ENCODE measurements around the gene MTCL1.

Gene MTCL1

GRCh38 chr18:8705961-8706790, 820 bp downstream of the MTCL1 start:
- H3K9me3 ChIP-seq (ENCODE audit: control insufficient read depth, low read length) = no peaks in the 10 kb centered on the region
- peak; percentile 63 for DNase-seq (ENCODE audit: low read depth)
- H3K4me1 ChIP-seq (ENCODE audit: control insufficient read depth, insufficient read depth, low read length) = peaks cover 32% of the 10 kb centered on the region
- H3K4me3 ChIP-seq (ENCODE audit: low read length) = peak overlapping the region; percentile 89
- H3K9ac ChIP-seq (ENCODE audit: low read length) = peak overlapping the region; percentile 79
- H3K27me3 ChIP-seq (replicated peaks; ENCODE audit: control insufficient read depth, insufficient read depth, low read length) = no peaks in the 10 kb centered on the region
- no peaks in the 10 kb centered on the region for H3K36me3 ChIP-seq (ENCODE audit: control insufficient read depth, insufficient read depth, low read length, severe bottlenecking)

- no peaks in the 10 kb centered on the region for H3K36me3 ChIP-seq (ENCODE audit: control insufficient read depth, insufficient read depth, low read length, severe bottlenecking)
- peaks cover 24% of the 10 kb centered on the region for H3K4me1 ChIP-seq (ENCODE audit: control insufficient read depth, insufficient read depth, low read length)
- peak; percentile 85 for DNase-seq (ENCODE audit: low read depth)
- no peaks in the 10 kb centered on the region for H3K27me3 ChIP-seq (replicated peaks; ENCODE audit: control insufficient read depth, insufficient read depth, low read length)
- H3K9ac ChIP-seq (ENCODE audit: low read length) = peak overlapping the region; percentile 79
- no peaks in the 10 kb centered on the region for H3K9me3 ChIP-seq (ENCODE audit: control insufficient read depth, low read length)
- H3K4me3 ChIP-seq (ENCODE audit: low read length) = peak overlapping the region; percentile 89
Measured at GRCh38 chr18:8706791-8707555, 1.6 kb downstream of the MTCL1 start.

GRCh38 chr18:8707556-8708300, 2.4 kb downstream of the MTCL1 start:
- Histone ChIP-seq H3K4me3 (ENCODE audit: low read length) (peak overlapping the region; percentile 89), H3K9ac (ENCODE audit: low read length) (peak overlapping the region; percentile 79), H3K9me3 (ENCODE audit: control insufficient read depth, low read length) (no peaks in the 10 kb centered on the region), H3K27me3 (replicated peaks; ENCODE audit: control insufficient read depth, insufficient read depth, low read length) (no peaks in the 10 kb centered on the region), H3K4me1 (ENCODE audit: control insufficient read depth, insufficient read depth, low read length) (peaks cover 23% of the 10 kb centered on the region), H3K36me3 (ENCODE audit: control insufficient read depth, insufficient read depth, low read length, severe bottlenecking) (no peaks in the 10 kb centered on the region)
- DNase-seq (ENCODE audit: low read depth) = peak; percentile 70

GRCh38 chr18:8708670-8709069, 3.3 kb downstream of the MTCL1 start:
- H3K4me3 ChIP-seq (ENCODE audit: low read length) = no peak overlapping the region
- H3K4me1 ChIP-seq (ENCODE audit: control insufficient read depth, insufficient read depth, low read length) = peaks cover 16% of the 10 kb centered on the region
- H3K9me3 ChIP-seq (ENCODE audit: control insufficient read depth, low read length) = no peaks in the 10 kb centered on the region
- H3K9ac ChIP-seq (ENCODE audit: low read length) = no peak overlapping the region
- DNase-seq (ENCODE audit: low read depth) = no peak
- no peaks in the 10 kb centered on the region for H3K36me3 ChIP-seq (ENCODE audit: control insufficient read depth, insufficient read depth, low read length, severe bottlenecking)
- H3K27me3 ChIP-seq (replicated peaks; ENCODE audit: control insufficient read depth, insufficient read depth, low read length) = no peaks in the 10 kb centered on the region

- H3K4me3 ChIP-seq (ENCODE audit: low read length) = no peak overlapping the region
- no peaks in the 10 kb centered on the region for H3K9me3 ChIP-seq (ENCODE audit: control insufficient read depth, low read length)
- H3K4me1 ChIP-seq (ENCODE audit: control insufficient read depth, insufficient read depth, low read length) = peaks cover 9% of the 10 kb centered on the region
- no peaks in the 10 kb centered on the region for H3K27me3 ChIP-seq (replicated peaks; ENCODE audit: control insufficient read depth, insufficient read depth, low read length)
- peak; percentile 28 for DNase-seq (ENCODE audit: low read depth)
- no peaks in the 10 kb centered on the region for H3K36me3 ChIP-seq (ENCODE audit: control insufficient read depth, insufficient read depth, low read length, severe bottlenecking)
- no peak overlapping the region for H3K9ac ChIP-seq (ENCODE audit: low read length)
Measured at GRCh38 chr18:8709248-8710059, 4.1 kb downstream of the MTCL1 start.

- no peak overlapping the region for H3K9ac ChIP-seq (ENCODE audit: low read length)
- no peaks in the 10 kb centered on the region for H3K36me3 ChIP-seq (ENCODE audit: control insufficient read depth, insufficient read depth, low read length, severe bottlenecking)
- no peaks in the 10 kb centered on the region for H3K9me3 ChIP-seq (ENCODE audit: control insufficient read depth, low read length)
- peaks cover 6% of the 10 kb centered on the region for H3K4me1 ChIP-seq (ENCODE audit: control insufficient read depth, insufficient read depth, low read length)
- no peaks in the 10 kb centered on the region for H3K27me3 ChIP-seq (replicated peaks; ENCODE audit: control insufficient read depth, insufficient read depth, low read length)
- H3K4me3 ChIP-seq (ENCODE audit: low read length) = no peak overlapping the region
- no peak for DNase-seq (ENCODE audit: low read depth)
Measured at GRCh38 chr18:8711736-8712135, 6.4 kb downstream of the MTCL1 start.

GRCh38 chr18:8713691-8714090, 8.3 kb downstream of the MTCL1 start:
- no peak for DNase-seq (ENCODE audit: low read depth)
- H3K4me3 ChIP-seq (ENCODE audit: low read length) = no peak overlapping the region
- no peaks in the 10 kb centered on the region for H3K27me3 ChIP-seq (replicated peaks; ENCODE audit: control insufficient read depth, insufficient read depth, low read length)
- H3K9me3 ChIP-seq (ENCODE audit: control insufficient read depth, low read length) = no peaks in the 10 kb centered on the region
- no peak overlapping the region for H3K9ac ChIP-seq (ENCODE audit: low read length)
- H3K36me3 ChIP-seq (ENCODE audit: control insufficient read depth, insufficient read depth, low read length, severe bottlenecking) = no peaks in the 10 kb centered on the region
- no peaks in the 10 kb centered on the region for H3K4me1 ChIP-seq (ENCODE audit: control insufficient read depth, insufficient read depth, low read length)

GRCh38 chr18:8715599-8715998, 10.2 kb downstream of the MTCL1 start:
- Histone ChIP-seq H3K27me3 (replicated peaks; ENCODE audit: control insufficient read depth, insufficient read depth, low read length) (no peaks in the 10 kb centered on the region), H3K36me3 (ENCODE audit: control insufficient read depth, insufficient read depth, low read length, severe bottlenecking) (peaks cover 9% of the 10 kb centered on the region), H3K4me3 (ENCODE audit: low read length) (no peak overlapping the region), H3K9me3 (ENCODE audit: control insufficient read depth, low read length) (no peaks in the 10 kb centered on the region), H3K9ac (ENCODE audit: low read length) (no peak overlapping the region), H3K4me1 (ENCODE audit: control insufficient read depth, insufficient read depth, low read length) (no peaks in the 10 kb centered on the region)
- DNase-seq (ENCODE audit: low read depth) = no peak

GRCh38 chr18:8717011-8717770, 11.8 kb downstream of the MTCL1 start:
- Histone ChIP-seq H3K4me3 (ENCODE audit: low read length) (no peak overlapping the region), H3K4me1 (ENCODE audit: control insufficient read depth, insufficient read depth, low read length) (no peaks in the 10 kb centered on the region), H3K27me3 (replicated peaks; ENCODE audit: control insufficient read depth, insufficient read depth, low read length) (no peaks in the 10 kb centered on the region), H3K9ac (ENCODE audit: low read length) (no peak overlapping the region), H3K9me3 (ENCODE audit: control insufficient read depth, low read length) (no peaks in the 10 kb centered on the region), H3K36me3 (ENCODE audit: control insufficient read depth, insufficient read depth, low read length, severe bottlenecking) (peaks cover 15% of the 10 kb centered on the region)
- DNase-seq (ENCODE audit: low read depth) = no peak

GRCh38 chr18:8718401-8718913, 13.1 kb downstream of the MTCL1 start:
- Histone ChIP-seq H3K36me3 (ENCODE audit: control insufficient read depth, insufficient read depth, low read length, severe bottlenecking) (peaks cover 19% of the 10 kb centered on the region), H3K27me3 (replicated peaks; ENCODE audit: control insufficient read depth, insufficient read depth, low read length) (no peaks in the 10 kb centered on the region), H3K4me1 (ENCODE audit: control insufficient read depth, insufficient read depth, low read length) (no peaks in the 10 kb centered on the region), H3K9me3 (ENCODE audit: control insufficient read depth, low read length) (no peaks in the 10 kb centered on the region), H3K4me3 (ENCODE audit: low read length) (no peak overlapping the region), H3K9ac (ENCODE audit: low read length) (no peak overlapping the region)
- no peak for DNase-seq (ENCODE audit: low read depth)
